ENCODE results near the gene KCNJ10.
A peak's percentile ranks its signal among the peaks of the same experiment; 100 is the strongest.

Gene KCNJ10

DNA sequence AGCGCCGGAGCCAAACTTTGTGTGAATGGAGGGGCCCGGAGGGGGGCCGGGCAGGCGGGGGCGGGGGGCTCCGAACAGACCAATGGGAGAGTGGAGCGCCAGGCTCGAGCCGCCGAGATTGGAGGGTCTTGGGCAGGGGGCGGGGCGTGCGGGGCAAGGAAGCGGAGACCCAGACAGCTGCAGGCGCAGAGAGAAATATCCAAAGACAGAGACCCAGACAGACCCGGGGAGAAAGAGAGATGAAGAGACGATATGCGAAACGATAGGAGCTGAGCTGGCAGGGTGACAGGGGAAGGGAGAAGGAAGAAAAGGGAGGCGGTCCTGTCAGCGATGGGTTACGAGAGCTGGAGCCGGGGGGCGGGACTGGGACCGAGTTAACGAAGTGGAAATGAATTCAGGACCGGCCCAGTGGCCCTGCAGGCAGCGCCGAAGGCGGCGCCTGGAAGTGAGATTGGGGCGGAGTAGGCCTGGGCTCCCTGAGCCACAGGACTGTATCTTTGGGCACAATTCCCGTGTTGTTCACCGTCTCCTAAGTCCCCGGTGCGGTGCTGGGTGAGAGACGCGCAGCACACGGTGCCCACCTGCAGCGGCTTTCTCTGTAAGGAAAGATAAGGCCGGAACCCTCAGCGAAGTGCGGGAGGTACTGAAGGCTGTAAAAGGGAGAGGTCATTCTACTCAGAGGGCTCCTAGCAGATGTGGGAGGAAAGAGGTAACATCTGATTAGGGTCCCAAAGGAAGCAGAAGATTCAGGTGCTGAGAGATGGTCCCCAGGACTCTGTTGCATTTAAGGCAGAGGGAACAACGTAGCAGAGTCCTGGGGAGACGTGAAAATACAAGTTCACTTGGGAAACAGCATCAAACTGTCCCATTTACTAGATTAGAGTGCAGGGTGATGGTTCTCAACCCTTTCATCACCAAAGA is 543 bp upstream of the KCNJ10 start:
- peak overlapping the region; percentile 83 for H3K4me3 ChIP-seq (ENCODE audit: low read length)
- H3K9ac ChIP-seq (ENCODE audit: low read depth, low read length), result peak overlapping the region; percentile 27; the same call in 1 of the 2 replicates
- 3% methylated on average over 45 of the region's 46 CpGs for WGBS
- H3K36me3 ChIP-seq (ENCODE audit: insufficient read depth, low read length), result no peaks in the 10 kb centered on the region
- peaks cover 54% of the 10 kb centered on the region for H3K27me3 ChIP-seq (ENCODE audit: insufficient read depth, low read length)
- no peak overlapping the region for H3K27ac ChIP-seq (ENCODE audit: low read depth, low read length)
- H3K9me3 ChIP-seq (ENCODE audit: insufficient read depth, low read depth, low read length), result no peaks in the 10 kb centered on the region
- peaks cover 14% of the 10 kb centered on the region for H3K4me1 ChIP-seq (ENCODE audit: insufficient read depth, low read length)

GRCh38 chr1:160068225-160068624 is 1.7 kb downstream of the KCNJ10 start:
- H3K4me1 ChIP-seq (ENCODE audit: insufficient read depth, low read length), result peaks cover 14% of the 10 kb centered on the region
- no peak overlapping the region for H3K4me3 ChIP-seq (ENCODE audit: low read length)
- H3K9ac ChIP-seq (ENCODE audit: low read depth, low read length), result no peak overlapping the region
- H3K27me3 ChIP-seq (ENCODE audit: insufficient read depth, low read length), result peaks cover 48% of the 10 kb centered on the region
- H3K27ac ChIP-seq (ENCODE audit: low read depth, low read length), result no peak overlapping the region
- no peaks in the 10 kb centered on the region for H3K36me3 ChIP-seq (ENCODE audit: insufficient read depth, low read length)
- H3K9me3 ChIP-seq (ENCODE audit: insufficient read depth, low read depth, low read length), result no peaks in the 10 kb centered on the region
- 86% methylated on average over 3 of the region's 5 CpGs for WGBS

DNA sequence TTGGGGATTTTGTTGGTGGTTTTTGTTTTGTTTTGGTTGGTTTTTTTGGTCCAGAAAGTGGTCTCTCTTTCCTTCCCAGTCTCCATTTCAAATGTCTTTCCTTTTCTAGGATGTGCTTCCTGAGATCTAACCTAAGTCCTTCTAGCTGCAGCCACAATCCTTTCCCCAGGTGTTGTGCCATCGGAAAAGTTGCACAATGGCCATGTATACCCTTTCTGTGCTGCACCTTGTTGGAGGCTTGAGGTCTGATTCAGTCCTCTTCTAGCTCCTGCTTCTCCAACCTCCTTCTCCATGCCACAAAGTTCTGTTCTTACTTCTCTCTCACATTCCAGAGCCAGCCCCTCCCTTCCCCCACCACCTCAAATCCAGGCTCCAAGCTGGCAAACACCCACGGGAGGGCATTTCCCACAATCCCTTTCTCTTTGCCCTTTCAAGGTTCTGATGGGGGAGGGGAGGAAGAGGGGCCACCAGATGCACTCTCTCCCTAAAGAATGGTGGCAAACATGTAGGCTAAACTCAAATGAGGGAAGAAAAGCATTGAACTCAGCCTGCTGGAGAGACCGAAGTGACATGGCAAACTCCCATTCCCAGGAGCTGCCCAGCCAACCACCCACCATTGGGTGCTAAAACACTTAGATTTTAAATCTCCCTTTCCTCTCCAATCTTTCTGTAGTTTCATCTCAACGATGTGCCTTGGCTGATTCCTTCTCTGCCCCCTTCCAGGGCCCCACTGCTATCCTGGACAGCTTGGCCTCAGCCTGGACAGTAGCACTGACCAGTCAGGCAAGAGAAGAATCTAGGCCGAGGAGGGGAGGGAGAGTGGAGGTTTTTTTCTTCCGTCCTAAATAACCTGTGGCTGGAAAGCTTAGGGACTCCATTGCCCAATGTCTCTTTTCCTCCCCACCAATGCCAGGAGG is 2.9 kb downstream of the KCNJ10 start:
- 75% methylated on average over 5 of the region's 6 CpGs for WGBS
- H3K4me1 ChIP-seq (ENCODE audit: insufficient read depth, low read length), result peaks cover 25% of the 10 kb centered on the region
- no peak overlapping the region for H3K4me3 ChIP-seq (ENCODE audit: low read length)
- H3K27ac ChIP-seq (ENCODE audit: low read depth, low read length), result no peak overlapping the region
- no peak overlapping the region for H3K9ac ChIP-seq (ENCODE audit: low read depth, low read length)
- no peaks in the 10 kb centered on the region for H3K9me3 ChIP-seq (ENCODE audit: insufficient read depth, low read depth, low read length)
- no peaks in the 10 kb centered on the region for H3K36me3 ChIP-seq (ENCODE audit: insufficient read depth, low read length)
- H3K27me3 ChIP-seq (ENCODE audit: insufficient read depth, low read length), result peaks cover 40% of the 10 kb centered on the region

DNA sequence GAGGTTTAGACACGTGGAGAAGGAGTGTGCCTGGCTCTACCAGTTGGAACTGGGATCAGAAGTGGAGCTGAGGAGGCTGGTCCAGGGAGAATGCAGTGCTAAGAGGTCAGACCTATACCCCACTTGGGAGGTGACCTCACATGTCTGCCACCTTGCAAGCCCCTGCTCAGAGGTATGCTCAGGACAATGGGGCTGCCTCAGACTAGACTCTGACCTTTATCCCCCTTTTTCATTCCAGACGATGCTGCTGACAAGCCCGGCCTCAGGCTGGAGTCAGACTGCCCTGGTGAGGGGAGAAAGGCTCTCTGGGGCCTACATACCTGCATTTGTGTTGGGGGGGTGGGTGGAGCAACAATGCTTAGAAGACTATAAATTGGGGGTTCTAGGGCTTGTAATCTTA is 5.2 kb downstream of the KCNJ10 start:
- Histone ChIP-seq H3K4me3 (ENCODE audit: low read length) (no peak overlapping the region), H3K27me3 (ENCODE audit: insufficient read depth, low read length) (peaks cover 21% of the 10 kb centered on the region), H3K36me3 (ENCODE audit: insufficient read depth, low read length) (no peaks in the 10 kb centered on the region), H3K9ac (ENCODE audit: low read depth, low read length) (no peak overlapping the region), H3K27ac (ENCODE audit: low read depth, low read length) (no peak overlapping the region), H3K4me1 (ENCODE audit: insufficient read depth, low read length) (peaks cover 25% of the 10 kb centered on the region), H3K9me3 (ENCODE audit: insufficient read depth, low read depth, low read length) (no peaks in the 10 kb centered on the region)
- WGBS, result 69% methylated on average over 3 of the region's 3 CpGs

DNA sequence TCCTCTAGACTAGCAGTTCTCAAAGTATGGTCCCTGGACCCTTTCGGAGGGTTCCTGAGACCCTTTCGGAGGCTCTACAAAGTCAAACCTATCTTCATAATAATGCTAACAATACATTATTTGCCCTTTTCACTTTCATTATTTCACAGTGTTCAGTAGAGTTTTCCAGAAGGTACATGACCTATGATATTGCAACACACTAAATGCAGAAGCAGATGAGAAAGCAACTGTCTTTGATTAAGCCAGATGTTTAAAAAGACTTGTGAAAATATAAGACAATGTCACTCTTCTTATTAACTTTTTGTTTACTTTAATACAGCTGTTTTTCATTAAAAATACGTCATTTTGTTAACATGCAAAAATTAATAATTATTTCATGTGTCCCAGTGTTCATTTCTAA is 5.8 kb downstream of the KCNJ10 start:
- Histone ChIP-seq H3K27me3 (ENCODE audit: insufficient read depth, low read length) (peaks cover 18% of the 10 kb centered on the region), H3K4me3 (ENCODE audit: low read length) (no peak overlapping the region), H3K27ac (ENCODE audit: low read depth, low read length) (no peak overlapping the region), H3K9me3 (ENCODE audit: insufficient read depth, low read depth, low read length) (no peaks in the 10 kb centered on the region), H3K9ac (ENCODE audit: low read depth, low read length) (no peak overlapping the region), H3K4me1 (ENCODE audit: insufficient read depth, low read length) (peaks cover 25% of the 10 kb centered on the region), H3K36me3 (ENCODE audit: insufficient read depth, low read length) (no peaks in the 10 kb centered on the region)
- WGBS, result 97% methylated on average over 3 of the region's 3 CpGs

GRCh38 chr1:160063176-160063575 is 6.8 kb downstream of the KCNJ10 start:
- no peaks in the 10 kb centered on the region for H3K36me3 ChIP-seq (ENCODE audit: insufficient read depth, low read length)
- H3K27ac ChIP-seq (ENCODE audit: low read depth, low read length), result no peak overlapping the region
- H3K4me1 ChIP-seq (ENCODE audit: insufficient read depth, low read length), result peaks cover 25% of the 10 kb centered on the region
- H3K9ac ChIP-seq (ENCODE audit: low read depth, low read length), result no peak overlapping the region
- peaks cover 8% of the 10 kb centered on the region; the same call in 1 of the 2 replicates for H3K27me3 ChIP-seq (ENCODE audit: insufficient read depth, low read length)
- no peaks in the 10 kb centered on the region for H3K9me3 ChIP-seq (ENCODE audit: insufficient read depth, low read depth, low read length)
- WGBS, result 91% methylated on average over 5 of the region's 5 CpGs
- no peak overlapping the region for H3K4me3 ChIP-seq (ENCODE audit: low read length)

- Histone ChIP-seq H3K36me3 (ENCODE audit: insufficient read depth, low read length) (no peaks in the 10 kb centered on the region), H3K9ac (ENCODE audit: low read depth, low read length) (peak overlapping the region; percentile 21; the same call in 1 of the 2 replicates), H3K4me3 (ENCODE audit: low read length) (no peak overlapping the region), H3K9me3 (ENCODE audit: insufficient read depth, low read depth, low read length) (no peaks in the 10 kb centered on the region), H3K4me1 (ENCODE audit: insufficient read depth, low read length) (peaks cover 20% of the 10 kb centered on the region), H3K27ac (ENCODE audit: low read depth, low read length) (no peak overlapping the region), H3K27me3 (ENCODE audit: insufficient read depth, low read length) (0 out of 2 replicates have a peak, but pooled peaks cover 4% of the 10 kb centered on the region)
- 62% methylated on average over 6 of the region's 6 CpGs for WGBS
These were observed 7.8 kb downstream of the KCNJ10 start for GRCh38 chr1:160062230-160062532.

GRCh38 chr1:160061369-160062229 is 8.4 kb downstream of the KCNJ10 start:
- Histone ChIP-seq H3K4me3 (ENCODE audit: low read length) (no peak overlapping the region), H3K9ac (ENCODE audit: low read depth, low read length) (peak overlapping the region; percentile 21; the same call in 1 of the 2 replicates), H3K36me3 (ENCODE audit: insufficient read depth, low read length) (no peaks in the 10 kb centered on the region), H3K9me3 (ENCODE audit: insufficient read depth, low read depth, low read length) (no peaks in the 10 kb centered on the region), H3K27me3 (ENCODE audit: insufficient read depth, low read length) (0 out of 2 replicates have a peak, but pooled peaks cover 4% of the 10 kb centered on the region), H3K27ac (ENCODE audit: low read depth, low read length) (no peak overlapping the region), H3K4me1 (ENCODE audit: insufficient read depth, low read length) (peaks cover 15% of the 10 kb centered on the region)
- 67% methylated on average over 15 of the region's 15 CpGs for WGBS

- peaks cover 8% of the 10 kb centered on the region; the same call in 1 of the 2 replicates for H3K27me3 ChIP-seq (ENCODE audit: insufficient read depth, low read length)
- peaks cover 14% of the 10 kb centered on the region for H3K4me1 ChIP-seq (ENCODE audit: insufficient read depth, low read length)
- 39% methylated on average over 2 of the region's 2 CpGs for WGBS
- no peak overlapping the region for H3K9ac ChIP-seq (ENCODE audit: low read depth, low read length)
- H3K9me3 ChIP-seq (ENCODE audit: insufficient read depth, low read depth, low read length), result no peaks in the 10 kb centered on the region
- no peak overlapping the region for H3K27ac ChIP-seq (ENCODE audit: low read depth, low read length)
- no peaks in the 10 kb centered on the region for H3K36me3 ChIP-seq (ENCODE audit: insufficient read depth, low read length)
- no peak overlapping the region for H3K4me3 ChIP-seq (ENCODE audit: low read length)
These were observed 11.9 kb downstream of the KCNJ10 start for GRCh38 chr1:160058087-160058486.

- H3K27ac ChIP-seq (ENCODE audit: low read depth, low read length), result no peak overlapping the region
- peaks cover 8% of the 10 kb centered on the region; the same call in 1 of the 2 replicates for H3K27me3 ChIP-seq (ENCODE audit: insufficient read depth, low read length)
- 87% methylated on average over 1 of the region's 1 CpG for WGBS
These were observed 13.3 kb downstream of the KCNJ10 start for GRCh38 chr1:160056648-160057169.

More at GRCh38 chr1:160056648-160057169, 13.3 kb downstream of the KCNJ10 start:
- Histone ChIP-seq H3K9ac (ENCODE audit: low read depth, low read length) (no peak overlapping the region), H3K4me3 (ENCODE audit: low read length) (no peak overlapping the region), H3K4me1 (ENCODE audit: insufficient read depth, low read length) (peaks cover under 1% of the 10 kb centered on the region; the same call in 1 of the 2 replicates), H3K9me3 (ENCODE audit: insufficient read depth, low read depth, low read length) (no peaks in the 10 kb centered on the region), H3K36me3 (ENCODE audit: insufficient read depth, low read length) (no peaks in the 10 kb centered on the region)

All from HUES64 (cell line).